Daoy (cell line): Measurements from ENCODE around the gene RPL10A. TPM values are rescaled to one million over a fixed set of nuclear protein-coding genes. Genes with fewer than 3 reads are reported as not detected.
"Not testable (repeated sequence)": the region's sequence is repeated elsewhere in the genome, so short reads cannot be mapped to it uniquely, and the experiment has no call there.

Source experiments
- DNase-seq: peaks from one replicate; pipeline ENCODE4 v3.0.0-alpha.2; 2015; ENCODE audit warnings: low read depth
- total RNA-seq: library from RNA; depleted of rRNA; stranded (reverse); fragments of >200 nt; shearing (Covaris generic); gene quantifications from 2 replicates; pipeline ENCODE4 v1.2.3, GENCODE V29; 2014; rRNA removed

The RPL10A gene
- total RNA-seq, 1 experiment from 2014 or later = 1,576 TPM

- no peak for DNase-seq
Measured at GRCh38 chr6:35510916-35511561, 42.8 kb downstream of the RPL10A start.

GRCh38 chr6:35511562-35511941 is 43.4 kb downstream of the RPL10A start:
- no peak for DNase-seq

DNA sequence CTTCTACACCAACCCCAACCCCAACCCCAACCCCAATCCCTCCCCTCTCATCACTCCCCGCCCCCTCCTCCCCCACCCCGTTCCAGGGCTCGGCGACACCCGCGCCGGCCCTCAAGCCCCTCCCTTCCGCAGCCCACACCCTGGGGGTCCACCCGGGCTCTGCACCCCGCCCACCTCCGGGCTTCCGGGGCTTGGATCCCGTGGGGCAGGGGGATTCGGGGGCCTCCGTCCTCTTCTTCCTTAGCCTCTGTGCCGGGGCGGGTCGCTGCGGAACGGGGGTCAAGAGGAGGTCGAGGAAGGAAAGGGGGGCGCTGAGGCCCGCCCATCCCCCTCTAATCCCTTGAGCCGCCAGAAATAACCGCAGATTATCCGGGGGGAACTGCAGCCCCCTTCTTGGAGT is 43.8 kb downstream of the RPL10A start:
- DNase-seq = no peak

DNA sequence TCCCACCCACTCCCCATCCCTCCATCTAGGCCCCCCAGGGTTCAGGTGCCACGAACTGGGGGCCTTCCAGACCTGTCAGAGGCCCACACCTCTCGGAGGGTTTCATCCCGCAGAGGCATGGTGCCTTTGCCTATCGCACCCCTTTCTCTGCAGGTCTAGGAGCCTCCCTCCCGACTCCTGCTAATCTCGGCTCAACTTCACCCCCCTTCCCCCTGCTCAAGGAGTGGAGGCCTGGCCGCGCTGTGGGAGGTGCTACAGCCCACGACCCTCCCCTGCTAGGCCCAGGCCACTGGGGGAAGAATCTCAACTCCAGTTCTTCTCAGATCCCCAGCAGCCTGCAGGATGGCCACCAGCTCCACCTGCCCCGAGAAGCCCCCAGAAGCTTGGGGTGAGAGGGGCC is 44.5 kb downstream of the RPL10A start, which contains the start of gene TULP1:
Gene TULP1, minus strand, starts transcription at position 157 of the 400 bp plus-strand sequence. Its CDS starts 38 bp downstream, at position 119.
- no peak for DNase-seq

DNA sequence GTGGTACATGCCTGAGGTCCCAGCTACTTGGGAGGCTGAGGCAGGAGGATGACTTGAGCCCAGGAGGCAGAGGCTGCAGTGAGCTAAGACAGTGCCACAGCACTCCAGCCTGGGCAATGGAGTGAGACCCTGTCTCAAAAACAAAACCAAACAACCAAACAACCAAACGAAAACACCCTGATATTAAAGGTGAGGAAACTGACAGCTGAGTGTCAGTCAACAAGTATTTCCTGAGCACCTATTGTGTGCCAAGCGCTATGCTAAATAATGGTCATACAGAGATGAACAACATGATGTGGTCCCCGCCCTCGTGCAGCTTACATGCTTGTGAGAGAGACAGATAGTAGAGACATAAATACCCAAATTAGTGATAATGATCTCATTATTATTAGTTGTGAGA is 46.4 kb downstream of the RPL10A start:
- DNase-seq = no peak

GRCh38 chr6:35515939-35516338 is 47.7 kb downstream of the RPL10A start:
- DNase-seq = not testable (repeated sequence)

GRCh38 chr6:35516712-35517111 is 48.5 kb downstream of the RPL10A start:
- DNase-seq = no peak

- not testable (repeated sequence) for DNase-seq
Measured at GRCh38 chr6:35517978-35518377, 49.8 kb downstream of the RPL10A start.

DNA sequence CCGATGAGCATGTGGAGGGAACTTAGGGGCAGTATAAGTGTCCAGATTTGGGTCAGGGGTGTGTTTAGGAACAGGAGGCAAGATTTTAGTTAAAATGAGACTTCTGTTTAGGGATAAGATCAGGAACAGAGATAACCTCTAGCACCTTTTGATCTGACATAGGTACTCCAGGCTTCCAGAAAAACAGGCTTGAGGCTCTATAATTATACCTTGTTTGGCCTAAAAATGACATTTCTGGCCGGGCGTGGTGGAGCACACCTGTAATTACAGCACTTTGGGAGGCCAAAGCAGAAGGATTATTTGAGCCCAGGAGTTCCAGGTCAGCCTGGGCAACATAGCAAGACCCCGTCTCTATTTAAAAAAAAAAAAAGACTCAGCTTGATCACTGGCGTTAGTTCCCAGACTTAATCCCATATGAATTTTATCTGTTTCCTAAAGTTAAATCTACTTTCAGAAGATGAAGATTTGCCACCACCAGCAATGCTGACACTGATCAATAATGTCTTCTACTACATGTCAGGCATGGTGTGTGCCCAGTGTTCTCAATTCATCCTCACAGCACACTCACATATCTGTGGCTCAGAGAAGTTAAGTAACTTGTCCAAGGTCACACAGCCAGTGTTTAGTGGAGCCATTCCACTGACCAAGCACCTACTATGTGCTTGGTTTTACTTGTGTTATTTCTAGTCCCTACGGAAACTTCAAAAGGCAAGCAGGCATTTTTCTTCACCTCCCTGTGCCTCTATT is 50.5 kb downstream of the RPL10A start:
- no peak for DNase-seq

DNA sequence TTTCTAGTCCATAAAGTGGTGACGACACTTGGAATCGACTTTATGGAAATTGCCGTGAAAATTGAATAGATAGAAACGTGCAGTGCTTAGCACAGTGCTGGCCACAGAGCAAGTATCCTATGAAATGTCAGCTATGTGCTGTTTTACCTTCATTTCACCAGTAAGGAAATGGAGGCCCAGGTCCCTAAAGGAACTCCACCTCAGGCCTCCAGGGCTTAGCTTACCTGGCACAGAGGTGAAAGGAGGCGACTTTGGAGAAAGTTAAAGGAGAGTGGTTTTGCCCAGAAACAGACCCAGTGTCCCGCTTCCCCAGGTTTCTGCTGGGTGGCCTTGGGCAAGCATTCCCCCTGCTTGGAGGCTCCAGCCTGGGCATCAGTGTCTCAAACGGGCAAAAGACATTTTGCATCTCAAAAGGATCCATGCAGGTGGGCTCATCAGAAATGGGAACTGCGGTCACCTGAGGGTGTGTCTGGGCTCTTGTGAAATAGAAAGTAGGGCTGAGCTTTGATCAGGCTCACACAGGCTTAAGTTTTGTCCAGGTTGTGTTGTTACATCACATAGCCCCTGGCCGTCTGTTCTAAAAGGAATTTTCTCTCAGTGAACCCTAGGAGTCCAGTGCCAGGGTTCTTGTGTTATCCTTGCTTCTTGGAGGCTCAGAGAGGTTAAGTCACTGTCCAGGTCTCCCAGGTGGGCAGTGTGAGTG is 51.3 kb downstream of the RPL10A start:
- DNase-seq = no peak

Other genes with a start within 250 kb of the RPL10A start
- 9.1 and 12.5 TPM in 2 replicates for gene ZNF76, start 208.7 kb upstream of the RPL10A start, total RNA-seq
- 20.0 and 23.6 TPM in 2 replicates for gene DEF6, start 170.6 kb upstream of the RPL10A start, total RNA-seq
- gene PPARD, start 125.8 kb upstream of the RPL10A start, total RNA-seq = 2.9 and 5.6 TPM in 2 replicates
- 25.8 and 37.4 TPM in 2 replicates for gene FANCE, start 16.1 kb upstream of the RPL10A start, total RNA-seq
- 6.9 and 7.3 TPM in 2 replicates for gene TEAD3, start 28.7 kb downstream of the RPL10A start, total RNA-seq
- not detected in 2 replicates for gene TULP1, start 44.5 kb downstream of the RPL10A start, total RNA-seq
- gene FKBP5, start 220.5 kb downstream of the RPL10A start, total RNA-seq = 6.8 and 10.2 TPM in 2 replicates